PC-3 (cell line): ENCODE data around the gene TOX3. TPM values are rescaled to one million over a fixed set of nuclear protein-coding genes. Genes with fewer than 3 reads are reported as not detected.

Experiments used
- ATAC-seq: fragments of 200-7000 bp; cut with Tn5 transposase; 2 replicates; pipeline ENCODE4 v1.9.1; 2020; ENCODE audit warnings: mild to moderate bottlenecking, moderate library complexity
- BruUV-seq: library from RNA; stranded (reverse); fragments of 400-500 nt; replicated peaks from 2 replicates; lab custom pipeline; 2021; lab: Mats Ljungman, UMichigan
- CTCF ChIA-PET: fragments of 300-600 bp; sonication (Branson Sonifier 250); formaldehyde crosslinking; loops from one replicate; lab custom pipeline; 2022; ENCODE audit warnings: antibody characterized with exemption; lab: Charles Lee
- POLR2A ChIA-PET: fragments of 300-600 bp; sonication (Branson Sonifier 250); formaldehyde crosslinking; loops from one replicate; lab custom pipeline; 2022; ENCODE audit warnings: antibody characterized with exemption; ENCODE audit not compliant: unreplicated experiment; lab: Charles Lee
- DNase-seq: peaks from one replicate; pipeline ENCODE4 v3.0.0-alpha.2; 2015
- H2AFZ ChIP-seq: fragments of 300-600 bp; sonication (generic); 2 replicates; pipeline ENCODE4 v1.6.0; 2016; ENCODE audit warnings: antibody characterized with exemption, low read length
- H3F3A ChIP-seq: fragments of 300-600 bp; sonication (generic); one replicate; pipeline ENCODE4 v1.6.0; 2017; ENCODE audit warnings: antibody characterized with exemption, low read length, control low read depth, mild to moderate bottlenecking; ENCODE audit not compliant: unreplicated experiment
- H3K27ac ChIP-seq: fragments of 300-600 bp; sonication (generic); 2 replicates; pipeline ENCODE4 v1.5.1; 2016; ENCODE audit warnings: mild to moderate bottlenecking, low read length
- H3K27me3 ChIP-seq: fragments of 300-600 bp; sonication (generic); 2 replicates; pipeline ENCODE4 v1.6.1; 2016; ENCODE audit warnings: low read length, mixed read lengths
- H3K36me3 ChIP-seq: fragments of 300-600 bp; sonication (generic); 2 replicates; pipeline ENCODE4 v1.6.1; 2016; ENCODE audit warnings: low read depth, mixed run types, low read length, mixed read lengths
- H3K4me1 ChIP-seq: fragments of 300-600 bp; sonication (generic); 2 replicates; pipeline ENCODE4 v1.5.1; 2016; ENCODE audit warnings: low read length; ENCODE audit not compliant: insufficient read depth
- H3K4me2 ChIP-seq: fragments of 300-600 bp; sonication (generic); 2 replicates; pipeline ENCODE4 v1.6.0; 2016; ENCODE audit warnings: low read length
- H3K4me3 ChIP-seq: fragments of 300-600 bp; sonication (generic); 2 replicates; pipeline ENCODE4 v1.5.1; 2016; ENCODE audit warnings: mild to moderate bottlenecking, low read length, mixed read lengths
- H3K79me2 ChIP-seq: fragments of 300-600 bp; sonication (generic); 2 replicates; pipeline ENCODE4 v1.6.1; 2017; ENCODE audit warnings: low read length, mixed read lengths
- H3K9ac ChIP-seq: fragments of 300-600 bp; sonication (generic); 2 replicates; pipeline ENCODE4 v1.6.0; 2016; ENCODE audit warnings: mild to moderate bottlenecking, low read length
- H3K9me2 ChIP-seq: fragments of 300-600 bp; sonication (generic); replicated peaks from 2 replicates; pipeline ENCODE4 v1.6.1; 2016; ENCODE audit warnings: mixed run types, low read length, mixed read lengths
- H3K9me3 ChIP-seq: fragments of 300-600 bp; sonication (generic); 2 replicates; pipeline ENCODE4 v1.6.1; 2016; ENCODE audit warnings: low read length, mixed read lengths
- H4K20me1 ChIP-seq: fragments of 300-600 bp; sonication (generic); 2 replicates; pipeline ENCODE4 v1.6.1; 2016; ENCODE audit warnings: low read length, mixed read lengths
- CTCF ChIP-seq: fragments of 300-600 bp; sonication (generic); conservative IDR thresholded peaks from 2 replicates; pipeline ENCODE4 v1.5.1; 2017; ENCODE audit warnings: antibody characterized with exemption, low read depth, mild to moderate bottlenecking, low read length
- EZH2 ChIP-seq: fragments of 300-600 bp; sonication (generic); IDR thresholded peaks from one replicate; pipeline ENCODE4 v1.6.1; 2017; ENCODE audit warnings: antibody characterized with exemption, mild to moderate bottlenecking, low read length; ENCODE audit not compliant: unreplicated experiment
- EZH2phosphoT487 ChIP-seq: fragments of 300-600 bp; sonication (generic); IDR thresholded peaks from 2 replicates; pipeline ENCODE4 v1.6.1; 2018; ENCODE audit warnings: mild to moderate bottlenecking, antibody characterized with exemption, low read length, borderline replicate concordance
- intact Hi-C: fragments of 100-400 bp; cut with micrococcal nuclease; formaldehyde crosslinking; loops from 2 replicates; pipeline ENCODE4 v1.9.0; 2023
- total RNA-seq: library from RNA; depleted of rRNA; stranded (reverse); fragments of >200 nt; gene quantifications from 2 replicates; pipeline ENCODE4 v1.2.3, GENCODE V29; 2014

Gene TOX3
- total RNA-seq, 1 experiment from 2014 or later: not detected

GRCh38 chr16:52494621-52495020 lies 52.3 kb downstream of the TOX3 start:
- Histone ChIP-seq H3K9me3 (no peaks in the 10 kb centered on the region), H3K4me3 (no peak overlapping the region), H3K4me2 (no peak overlapping the region), H3K36me3 (no peaks in the 10 kb centered on the region), H2AFZ (no peak overlapping the region), H3F3A (no peaks in the 10 kb centered on the region), H3K79me2 (no peaks in the 10 kb centered on the region), H3K27ac (no peak overlapping the region), H3K4me1 (no peaks in the 10 kb centered on the region), H4K20me1 (no peaks in the 10 kb centered on the region), H3K9ac (no peak overlapping the region), H3K9me2 (no peaks in the 10 kb centered on the region), H3K27me3 (no peaks in the 10 kb centered on the region)
- BruUV-seq: no TSS peak
- DNase-seq (no peak), ATAC-seq (no peak)
- TF ChIP-seq CTCF: no peak
- TF ChIP-seq EZH2: no peak
- TF ChIP-seq EZH2phosphoT487: no peak
- intact Hi-C loops: no loop called here
- ChIA-PET CTCF (no interaction called here), POLR2A (no interaction called here)

- intact Hi-C loops: no loop called here
- Histone ChIP-seq H2AFZ (no peak overlapping the region), H4K20me1 (no peaks in the 10 kb centered on the region), H3K9ac (no peak overlapping the region), H3K27me3 (no peaks in the 10 kb centered on the region), H3K9me2 (no peaks in the 10 kb centered on the region), H3K79me2 (no peaks in the 10 kb centered on the region), H3K9me3 (no peaks in the 10 kb centered on the region), H3K36me3 (no peaks in the 10 kb centered on the region), H3K27ac (no peak overlapping the region), H3K4me1 (no peaks in the 10 kb centered on the region), H3F3A (no peaks in the 10 kb centered on the region), H3K4me3 (no peak overlapping the region), H3K4me2 (no peak overlapping the region)
- BruUV-seq: no TSS peak
- CTCF ChIA-PET: no interaction called here
- POLR2A ChIA-PET: no interaction called here
- TF ChIP-seq EZH2 (no peak), CTCF (no peak), EZH2phosphoT487 (no peak)
- ATAC-seq (no peak), DNase-seq (no peak)
These were observed 52.8 kb downstream of the TOX3 start for GRCh38 chr16:52494145-52494544.

- no peaks in the 10 kb centered on the region for H3K36me3 ChIP-seq
- no TSS peak for BruUV-seq
- intact Hi-C loops: no loop called here
- ATAC-seq: no peak
- no peaks in the 10 kb centered on the region for H3F3A ChIP-seq
- H3K27me3 ChIP-seq: no peaks in the 10 kb centered on the region
- POLR2A ChIA-PET: no interaction called here
- H3K9me3 ChIP-seq: no peaks in the 10 kb centered on the region
- no peaks in the 10 kb centered on the region for H3K4me1 ChIP-seq
- no peak overlapping the region for H3K4me2 ChIP-seq
- no peak for DNase-seq
- TF ChIP-seq EZH2phosphoT487: no peak
- no peak for TF ChIP-seq CTCF
- no peak for TF ChIP-seq EZH2
- no peaks in the 10 kb centered on the region for H3K79me2 ChIP-seq
- no peak overlapping the region for H3K9ac ChIP-seq
- H3K9me2 ChIP-seq: no peaks in the 10 kb centered on the region
- H3K27ac ChIP-seq: no peak overlapping the region
- no peak overlapping the region for H2AFZ ChIP-seq
- no peak overlapping the region for H3K4me3 ChIP-seq
- CTCF ChIA-PET: no interaction called here
- no peaks in the 10 kb centered on the region for H4K20me1 ChIP-seq
These were observed 54.1 kb downstream of the TOX3 start for GRCh38 chr16:52492789-52493357.
